ENCODE measurements around the gene MROH8. TPM values are rescaled to one million over a fixed set of nuclear protein-coding genes. Genes with fewer than 3 reads are reported as not detected.

Gene MROH8
- total RNA-seq, 1 donor from 2014 or later = 2.5 TPM

GRCh38 chr20:37200376-37200775 lies 21.0 kb upstream of the MROH8 start:
- no peak for DNase-seq (ENCODE audit: low spot score)
- Mint-ChIP-seq H3K36me3 (ENCODE audit: low read depth) (peaks cover 29% of the 10 kb centered on the region), H3K4me3 (ENCODE audit: unreplicated experiment) (no peak overlapping the region), H3K9me3 (ENCODE audit: low read depth) (no peaks in the 10 kb centered on the region), H3K27ac (ENCODE audit: unreplicated experiment) (no peak overlapping the region), H3K4me1 (ENCODE audit: low read depth) (peaks cover 23% of the 10 kb centered on the region), H3K27me3 (ENCODE audit: low read depth) (no peaks in the 10 kb centered on the region)
- TF ChIP-seq CTCF (IDR thresholded peaks at IDR 0.05) = no peak

- Mint-ChIP-seq H3K9me3 (ENCODE audit: low read depth) (no peaks in the 10 kb centered on the region), H3K4me1 (ENCODE audit: low read depth) (peaks cover 27% of the 10 kb centered on the region), H3K4me3 (ENCODE audit: unreplicated experiment) (no peak overlapping the region), H3K27me3 (ENCODE audit: low read depth) (no peaks in the 10 kb centered on the region), H3K36me3 (ENCODE audit: low read depth) (peaks cover 18% of the 10 kb centered on the region), H3K27ac (ENCODE audit: unreplicated experiment) (no peak overlapping the region)
- DNase-seq (ENCODE audit: low spot score) = no peak
- no peak for TF ChIP-seq CTCF (IDR thresholded peaks at IDR 0.05)
These were observed 19.7 kb upstream of the MROH8 start for GRCh38 chr20:37198932-37199660.

- no peak for TF ChIP-seq CTCF (IDR thresholded peaks at IDR 0.05)
- DNase-seq (ENCODE audit: low spot score) = no peak
- Mint-ChIP-seq H3K27ac (ENCODE audit: unreplicated experiment) (peak overlapping the region; percentile 83), H3K4me1 (ENCODE audit: low read depth) (peaks cover 27% of the 10 kb centered on the region), H3K36me3 (ENCODE audit: low read depth) (peaks cover 9% of the 10 kb centered on the region), H3K27me3 (ENCODE audit: low read depth) (no peaks in the 10 kb centered on the region), H3K9me3 (ENCODE audit: low read depth) (no peaks in the 10 kb centered on the region), H3K4me3 (ENCODE audit: unreplicated experiment) (no peak overlapping the region)
These were observed 15.5 kb upstream of the MROH8 start for GRCh38 chr20:37194621-37195417.

- Mint-ChIP-seq H3K4me3 (ENCODE audit: unreplicated experiment) (no peak overlapping the region), H3K27ac (ENCODE audit: unreplicated experiment) (peak overlapping the region; percentile 25)
These were observed 14.5 kb upstream of the MROH8 start for GRCh38 chr20:37193821-37194220.

More at GRCh38 chr20:37193821-37194220, 14.5 kb upstream of the MROH8 start:
- no peak for DNase-seq (ENCODE audit: low spot score)
- H3K4me1 Mint-ChIP-seq (ENCODE audit: low read depth) = peaks cover 27% of the 10 kb centered on the region
- no peak for TF ChIP-seq CTCF (IDR thresholded peaks at IDR 0.05)
- H3K9me3 Mint-ChIP-seq (ENCODE audit: low read depth) = no peaks in the 10 kb centered on the region
- no peaks in the 10 kb centered on the region for H3K27me3 Mint-ChIP-seq (ENCODE audit: low read depth)
- peaks cover 4% of the 10 kb centered on the region for H3K36me3 Mint-ChIP-seq (ENCODE audit: low read depth)

Data from chondrocyte (in vitro differentiated cells).